Measurements from ENCODE around the gene LRRC37A. TPM values are rescaled to one million over a fixed set of nuclear protein-coding genes. Genes with fewer than 3 reads are reported as not detected.
"Not testable (repeated sequence)": the region's sequence is repeated elsewhere in the genome, so short reads cannot be mapped to it uniquely, and the experiment has no call there.

LRRC37A gene
- total and polyA plus RNA-seq, 12 donors, result 0.12 to 4.0 (median 1.8) TPM

- H3K27ac ChIP-seq; H3K4me1 ChIP-seq (replicated peaks in 1 of 2); H3K4me3 ChIP-seq; H3K9me3 ChIP-seq (replicated peaks in 1 of 3); H3K27me3 ChIP-seq; intact Hi-C loops (cut with DNase I); H3K36me3 ChIP-seq (replicated peaks in 1 of 2); DNase-seq: not testable (repeated sequence)
- WGBS, 4 donors, result no CpG with 5 or more reads among the region's 4 CpGs
Measured at GRCh38 chr17:46353856-46354255, 58.9 kb downstream of the LRRC37A start.

DNA sequence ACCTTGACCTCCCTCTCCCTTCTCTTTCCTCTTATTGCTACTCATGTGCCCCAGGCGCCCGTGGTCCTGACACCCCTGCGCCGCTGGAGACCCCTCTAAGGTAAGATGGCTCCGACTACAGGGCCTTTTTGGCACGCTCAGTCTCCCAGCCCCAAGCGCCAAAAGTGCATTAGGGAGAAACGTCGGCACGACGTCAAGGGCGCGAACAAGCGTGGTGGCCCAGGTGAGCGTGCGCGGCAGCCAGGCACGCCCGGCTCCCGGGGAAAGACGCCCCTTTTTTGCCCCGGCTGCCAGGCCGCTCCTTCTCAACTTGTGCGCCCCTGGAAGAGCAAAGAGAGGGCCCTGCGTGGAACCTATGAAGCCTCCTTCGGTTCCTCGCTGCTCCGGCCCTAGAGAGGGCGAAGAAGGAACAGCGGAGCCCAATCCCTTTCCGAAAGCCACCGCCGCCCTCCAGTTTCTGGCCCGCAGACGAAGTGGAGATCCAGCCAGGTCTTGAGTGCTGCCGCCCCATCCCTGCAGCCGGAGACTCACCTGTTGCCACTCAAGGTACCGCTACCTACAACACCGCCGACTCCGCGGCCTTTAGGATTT is 66.3 kb downstream of the LRRC37A start:
- H3K27ac ChIP-seq; H3K4me1 ChIP-seq (replicated peaks in 1 of 2); H3K9me3 ChIP-seq (replicated peaks in 1 of 3); DNase-seq; H3K27me3 ChIP-seq; H3K4me3 ChIP-seq; intact Hi-C loops (cut with DNase I); H3K36me3 ChIP-seq (replicated peaks in 1 of 2): not testable (repeated sequence)
- WGBS, 4 donors, result no CpG with 5 or more reads among the region's 42 CpGs

DNA sequence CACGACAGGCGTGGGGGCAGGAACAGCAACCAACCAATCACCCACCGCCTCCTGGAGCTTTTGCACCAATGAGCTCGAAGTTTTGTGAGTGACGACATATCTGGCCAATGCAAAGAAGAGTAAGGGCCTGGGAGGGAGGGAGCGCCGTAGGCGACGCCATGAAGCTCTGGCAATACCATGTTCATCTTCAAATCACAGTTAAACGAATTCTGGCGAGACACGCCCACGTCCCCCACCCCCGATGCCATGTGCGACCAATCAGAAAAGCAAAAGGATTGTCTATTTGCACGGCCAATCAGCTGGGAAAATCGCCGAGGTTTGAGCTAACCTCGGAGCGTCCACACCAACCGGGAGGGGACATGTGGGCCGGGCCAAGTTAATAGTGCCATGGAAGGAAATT is 66.8 kb downstream of the LRRC37A start, which contains the start of gene ARL17B:
TSS of gene ARL17B (minus strand) at position 12 of the 400 bp plus-strand sequence. CDS start 3,369 bp downstream, outside the sequence.
- intact Hi-C loops (cut with DNase I); H3K9me3 ChIP-seq (replicated peaks in 1 of 3); H3K4me1 ChIP-seq (replicated peaks in 1 of 2); H3K27me3 ChIP-seq; H3K36me3 ChIP-seq (replicated peaks in 1 of 2); H3K27ac ChIP-seq; H3K4me3 ChIP-seq: not testable (repeated sequence)
- WGBS, 4 donors, result 0% methylated on average over 6 to 14 of the region's 22 CpGs; no CpG with 5 or more reads in 2 of the 4 donors
- DNase-seq, result peak; percentile 91 to 99 (median 93)

- H3K27me3 ChIP-seq; DNase-seq; H3K36me3 ChIP-seq (replicated peaks in 1 of 2); intact Hi-C loops (cut with DNase I); H3K4me1 ChIP-seq (replicated peaks in 1 of 2); H3K27ac ChIP-seq; H3K9me3 ChIP-seq (replicated peaks in 1 of 3); H3K4me3 ChIP-seq: not testable (repeated sequence)
- no CpG with 5 or more reads among the region's 3 CpGs for WGBS, 4 donors
Measured at GRCh38 chr17:46367520-46367919, 72.6 kb downstream of the LRRC37A start.

GRCh38 chr17:46372236-46373229 is 77.6 kb downstream of the LRRC37A start:
- H3K27me3 ChIP-seq; H3K9me3 ChIP-seq (replicated peaks in 1 of 3); H3K4me1 ChIP-seq (replicated peaks in 1 of 2); H3K36me3 ChIP-seq (replicated peaks in 1 of 2); intact Hi-C loops (cut with DNase I); H3K27ac ChIP-seq; DNase-seq; H3K4me3 ChIP-seq: not testable (repeated sequence)
- no CpG with 5 or more reads among the region's 95 CpGs for WGBS, 4 donors

- intact Hi-C loops (cut with DNase I); H3K27ac ChIP-seq; H3K36me3 ChIP-seq (replicated peaks in 1 of 2); H3K4me3 ChIP-seq; DNase-seq; H3K9me3 ChIP-seq (replicated peaks in 1 of 3); H3K27me3 ChIP-seq; H3K4me1 ChIP-seq (replicated peaks in 1 of 2): not testable (repeated sequence)
- no CpG with 5 or more reads among the region's 7 CpGs for WGBS, 4 donors
Measured at GRCh38 chr17:46373418-46373817, 78.5 kb downstream of the LRRC37A start.

- H3K27ac ChIP-seq; H3K9me3 ChIP-seq (replicated peaks in 1 of 3); H3K4me1 ChIP-seq (replicated peaks in 1 of 2); intact Hi-C loops (cut with DNase I); DNase-seq; H3K4me3 ChIP-seq; H3K27me3 ChIP-seq; H3K36me3 ChIP-seq (replicated peaks in 1 of 2): not testable (repeated sequence)
- WGBS, 4 donors, result 93 to 100% (median 96%) methylated on average over 3 of the region's 4 CpGs
Measured at GRCh38 chr17:46383118-46383517, 88.2 kb downstream of the LRRC37A start.

DNA sequence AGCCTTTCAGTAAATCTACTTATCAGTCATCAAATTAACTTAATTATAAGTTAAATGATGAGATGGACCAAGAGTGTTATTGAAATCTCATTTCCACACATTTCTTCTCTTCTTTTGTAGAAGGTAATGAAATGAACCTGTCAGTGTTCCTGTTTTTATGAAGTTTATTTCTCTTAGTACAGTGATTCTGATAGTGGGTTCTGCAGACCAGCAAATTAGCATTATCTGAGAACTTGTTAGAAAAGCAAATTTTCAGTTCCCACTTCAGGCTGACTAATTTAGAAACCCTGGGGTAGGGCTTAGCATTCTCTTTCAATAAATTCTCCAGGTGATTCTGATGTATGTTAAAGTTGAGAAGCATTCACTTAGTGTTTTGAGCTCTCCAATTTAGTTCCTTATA is 90.6 kb downstream of the LRRC37A start:
- H3K27ac ChIP-seq; H3K4me1 ChIP-seq (replicated peaks in 1 of 2); H3K4me3 ChIP-seq; intact Hi-C loops (cut with DNase I); DNase-seq; H3K9me3 ChIP-seq (replicated peaks in 1 of 3); H3K27me3 ChIP-seq; H3K36me3 ChIP-seq (replicated peaks in 1 of 2): not testable (repeated sequence)

Small RNAs within 50 kb of the gene (small RNA-seq; reads per million reads assigned to genes)
- 0 reads per million in 2 donors for gene RN7SL656P

Other genes with a start within 250 kb of the LRRC37A start
- 10 to 100 TPM; 27.1 to 81.2 (median 64.3) TPM for gene KANSL1, start 101.7 kb upstream of the LRRC37A start, total RNA-seq
- gene KANSL1, start 101.7 kb upstream of the LRRC37A start, polyA plus RNA-seq, result 10 to 100 TPM; 23.2 to 34.3 (median 32.1) TPM
- gene ARL17B, start 66.6 kb downstream of the LRRC37A start, total RNA-seq, result 10 to 100 TPM in 7 of 9 donors, 1 to 10 TPM in 2; 4.4 to 36.0 (median 14.3) TPM
- gene ARL17B, start 66.6 kb downstream of the LRRC37A start, polyA plus RNA-seq, result 10 to 100 TPM; 11.5 to 20.3 (median 16.0) TPM
- gene LRRC37A2, start 217.3 kb downstream of the LRRC37A start, total RNA-seq, result 10 to 100 TPM in 1 of 9 donors, 1 to 10 TPM in 8; 2.4 to 13.6 (median 6.3) TPM
- gene LRRC37A2, start 217.3 kb downstream of the LRRC37A start, polyA plus RNA-seq, result 10 to 100 TPM in 2 of 3 donors, 1 to 10 TPM in 1; 4.4 to 14.3 (median 13.0) TPM

All from adrenal gland (tissue), 12 donors.